ENCODE data around the gene CFAP52.

DNA sequence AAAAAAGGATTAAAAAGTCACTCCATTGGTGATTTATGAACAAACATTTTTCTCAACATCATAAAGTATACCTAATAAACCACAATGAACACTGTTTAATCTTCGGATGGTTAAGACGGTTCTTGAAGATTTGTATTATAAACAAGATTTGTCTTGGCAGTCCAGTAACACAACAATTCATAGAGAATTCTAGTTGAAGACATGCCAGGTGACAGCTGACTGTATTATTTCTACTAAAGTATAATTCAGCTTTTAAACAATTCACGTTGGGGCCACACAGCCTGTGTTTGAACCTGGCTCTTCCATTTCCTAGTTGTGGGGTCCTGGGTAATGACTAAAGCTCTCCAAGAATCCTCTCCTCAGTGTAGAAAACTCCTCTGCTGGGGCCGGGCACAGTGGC, 22.8 kb upstream of the CFAP52 start:
- TF ChIP-seq ZNF175 (tag by site-specific recombination; IDR thresholded peaks at IDR 0.05) (no peak), ZFP41 (tag by site-specific recombination; IDR thresholded peaks at IDR 0.05; ENCODE audit: borderline replicate concordance) (no peak), ZNF155 (tag by site-specific recombination; IDR thresholded peaks at IDR 0.05) (no peak), ZNF239 (tag by site-specific recombination; IDR thresholded peaks at IDR 0.05) (no peak)
- TF ChIP-seq, protein P1, sequence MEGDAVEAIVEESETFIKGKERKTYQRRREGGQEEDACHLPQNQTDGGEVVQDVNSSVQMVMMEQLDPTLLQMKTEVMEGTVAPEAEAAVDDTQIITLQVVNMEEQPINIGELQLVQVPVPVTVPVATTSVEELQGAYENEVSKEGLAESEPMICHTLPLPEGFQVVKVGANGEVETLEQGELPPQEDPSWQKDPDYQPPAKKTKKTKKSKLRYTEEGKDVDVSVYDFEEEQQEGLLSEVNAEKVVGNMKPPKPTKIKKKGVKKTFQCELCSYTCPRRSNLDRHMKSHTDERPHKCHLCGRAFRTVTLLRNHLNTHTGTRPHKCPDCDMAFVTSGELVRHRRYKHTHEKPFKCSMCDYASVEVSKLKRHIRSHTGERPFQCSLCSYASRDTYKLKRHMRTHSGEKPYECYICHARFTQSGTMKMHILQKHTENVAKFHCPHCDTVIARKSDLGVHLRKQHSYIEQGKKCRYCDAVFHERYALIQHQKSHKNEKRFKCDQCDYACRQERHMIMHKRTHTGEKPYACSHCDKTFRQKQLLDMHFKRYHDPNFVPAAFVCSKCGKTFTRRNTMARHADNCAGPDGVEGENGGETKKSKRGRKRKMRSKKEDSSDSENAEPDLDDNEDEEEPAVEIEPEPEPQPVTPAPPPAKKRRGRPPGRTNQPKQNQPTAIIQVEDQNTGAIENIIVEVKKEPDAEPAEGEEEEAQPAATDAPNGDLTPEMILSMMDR (tag by site-specific recombination; IDR thresholded peaks at IDR 0.05) = no peak

All from HEK293 (cell line).